GM18868 (cell line): Measurements from ENCODE around the gene TMEM260.

Source experiments
- ATAC-seq: cut with Tn5 transposase; IDR thresholded peaks from one replicate; pipeline ENCODE4 v1.9.1; 2021; ENCODE audit warnings: mild to moderate bottlenecking, moderate library complexity; ENCODE audit not compliant: unreplicated experiment

The TMEM260 gene

GRCh38 chr14:56579345-56580220 is at the start of gene TMEM260:
Gene TMEM260, plus strand, starts transcription at chr14:56579798. Its CDS starts 117 bp downstream, at chr14:56579915.
- peak; percentile 87 for ATAC-seq

- no peak for ATAC-seq
These were observed 47.1 kb upstream of the TMEM260 start for GRCh38 chr14:56532546-56532945.

GRCh38 chr14:56534656-56535055 is 44.9 kb upstream of the TMEM260 start:
- ATAC-seq: no peak

GRCh38 chr14:56539862-56540261 is 39.7 kb upstream of the TMEM260 start:
- no peak for ATAC-seq

GRCh38 chr14:56543436-56543835 is 36.2 kb upstream of the TMEM260 start:
- ATAC-seq: no peak

- ATAC-seq: no peak
These were observed 29.9 kb upstream of the TMEM260 start for GRCh38 chr14:56549721-56550120.

- no peak for ATAC-seq
These were observed 27.0 kb upstream of the TMEM260 start for GRCh38 chr14:56552615-56553014.

GRCh38 chr14:56554301-56554700 is 25.3 kb upstream of the TMEM260 start:
- no peak for ATAC-seq

- no peak for ATAC-seq
These were observed 23.6 kb upstream of the TMEM260 start for GRCh38 chr14:56555921-56556570.

GRCh38 chr14:56559182-56559581 is 20.4 kb upstream of the TMEM260 start:
- ATAC-seq: no peak

- ATAC-seq: no peak
These were observed 18.0 kb upstream of the TMEM260 start for GRCh38 chr14:56561606-56562005.

- no peak for ATAC-seq
These were observed 16.7 kb upstream of the TMEM260 start for GRCh38 chr14:56562883-56563282.

GRCh38 chr14:56569174-56569573 is 10.4 kb upstream of the TMEM260 start:
- ATAC-seq: no peak

- no peak for ATAC-seq
These were observed 9.3 kb upstream of the TMEM260 start for GRCh38 chr14:56570295-56570694.

- ATAC-seq: no peak
These were observed 668 bp downstream of the TMEM260 start for GRCh38 chr14:56580221-56580711.

- ATAC-seq: peak; percentile 19
These were observed 1.6 kb downstream of the TMEM260 start for GRCh38 chr14:56581041-56581727.

GRCh38 chr14:56585461-56586084 is 6.0 kb downstream of the TMEM260 start:
- no peak for ATAC-seq

- ATAC-seq: no peak
These were observed 8.1 kb downstream of the TMEM260 start for GRCh38 chr14:56587701-56588100.

- no peak for ATAC-seq
These were observed 10.9 kb downstream of the TMEM260 start for GRCh38 chr14:56590535-56590960.

GRCh38 chr14:56592746-56593544 is 13.3 kb downstream of the TMEM260 start:
- no peak for ATAC-seq
